ENCODE measurements around the gene BRD3.

BRD3 gene

DNA sequence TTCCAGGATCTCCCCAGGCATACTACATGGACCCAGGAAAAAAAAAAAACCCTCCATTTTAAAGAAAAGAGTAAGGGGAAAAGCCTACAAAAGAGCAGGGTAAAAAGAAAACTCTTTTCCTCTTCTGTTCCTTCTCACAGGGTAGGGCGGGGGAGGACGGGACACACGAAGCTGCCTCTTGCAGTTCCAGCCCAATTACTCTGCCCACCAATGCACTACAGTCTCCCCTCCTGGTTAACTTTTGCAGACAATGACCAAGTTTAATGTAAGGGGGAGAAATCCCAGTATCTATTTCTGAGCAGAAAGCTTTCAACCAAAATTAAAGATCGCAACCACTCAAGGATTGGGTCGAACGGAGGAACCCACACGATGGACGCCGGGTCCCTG lies 1.3 kb downstream of the BRD3 start:
- DNase-seq = no peak

DNA sequence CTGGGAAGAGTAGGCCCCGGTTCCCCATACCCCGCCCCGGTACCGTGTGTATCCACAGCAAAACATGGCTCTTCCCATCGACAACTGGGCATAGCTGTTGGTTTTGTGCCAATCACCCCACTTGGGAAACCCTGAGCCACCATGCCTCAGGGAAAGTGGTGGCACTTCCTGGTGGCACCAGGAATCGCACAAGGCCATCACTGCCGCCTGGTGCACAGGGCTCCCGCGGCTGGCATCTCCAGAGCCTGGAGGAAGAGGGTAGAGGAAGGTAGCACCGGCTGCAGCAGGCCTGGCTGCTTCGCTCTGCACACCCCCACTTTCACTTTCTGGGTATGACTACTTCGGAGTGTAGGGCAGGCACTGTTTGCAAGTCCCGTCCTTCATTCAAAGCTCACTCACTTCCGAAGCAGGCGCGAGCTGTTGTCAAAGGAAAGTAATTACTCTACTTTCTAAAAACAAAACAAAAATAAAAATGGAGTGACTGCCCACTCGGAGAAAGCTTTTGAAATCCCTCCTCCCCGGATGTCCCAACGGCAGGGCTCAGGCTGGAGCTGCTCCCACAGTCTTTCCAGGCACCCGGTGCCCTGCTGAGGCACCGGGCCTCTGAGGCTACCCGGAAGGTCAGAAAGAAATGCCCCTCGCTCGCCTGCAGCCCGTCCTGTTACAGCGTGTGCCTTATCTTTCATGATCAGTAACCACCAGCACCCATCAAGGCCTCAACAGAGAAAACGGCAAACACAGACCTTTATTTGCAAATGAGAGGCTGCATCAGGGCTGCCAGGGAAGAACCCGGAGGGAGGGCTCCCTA lies 2.0 kb downstream of the BRD3 start:
- DNase-seq = no peak

DNA sequence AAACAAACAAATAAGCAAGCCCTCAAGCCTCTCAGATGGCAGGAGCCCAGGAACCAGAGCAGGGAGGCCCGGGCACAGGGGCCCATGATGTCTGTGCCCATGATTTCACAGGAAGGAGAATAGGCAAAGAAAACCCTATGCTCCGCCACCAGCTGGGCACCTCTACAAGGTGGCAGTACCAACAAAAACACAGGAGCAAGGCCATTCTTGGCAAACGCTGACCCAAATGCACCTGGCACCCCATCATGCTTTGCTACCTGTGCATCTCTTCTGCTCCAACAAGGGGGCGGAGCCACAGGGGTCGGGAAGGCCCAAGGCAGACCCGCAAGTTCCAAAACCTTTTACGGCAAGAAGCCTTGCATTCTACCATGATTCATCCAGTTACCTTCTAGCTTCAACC lies 3.1 kb downstream of the BRD3 start:
- no peak for DNase-seq

DNA sequence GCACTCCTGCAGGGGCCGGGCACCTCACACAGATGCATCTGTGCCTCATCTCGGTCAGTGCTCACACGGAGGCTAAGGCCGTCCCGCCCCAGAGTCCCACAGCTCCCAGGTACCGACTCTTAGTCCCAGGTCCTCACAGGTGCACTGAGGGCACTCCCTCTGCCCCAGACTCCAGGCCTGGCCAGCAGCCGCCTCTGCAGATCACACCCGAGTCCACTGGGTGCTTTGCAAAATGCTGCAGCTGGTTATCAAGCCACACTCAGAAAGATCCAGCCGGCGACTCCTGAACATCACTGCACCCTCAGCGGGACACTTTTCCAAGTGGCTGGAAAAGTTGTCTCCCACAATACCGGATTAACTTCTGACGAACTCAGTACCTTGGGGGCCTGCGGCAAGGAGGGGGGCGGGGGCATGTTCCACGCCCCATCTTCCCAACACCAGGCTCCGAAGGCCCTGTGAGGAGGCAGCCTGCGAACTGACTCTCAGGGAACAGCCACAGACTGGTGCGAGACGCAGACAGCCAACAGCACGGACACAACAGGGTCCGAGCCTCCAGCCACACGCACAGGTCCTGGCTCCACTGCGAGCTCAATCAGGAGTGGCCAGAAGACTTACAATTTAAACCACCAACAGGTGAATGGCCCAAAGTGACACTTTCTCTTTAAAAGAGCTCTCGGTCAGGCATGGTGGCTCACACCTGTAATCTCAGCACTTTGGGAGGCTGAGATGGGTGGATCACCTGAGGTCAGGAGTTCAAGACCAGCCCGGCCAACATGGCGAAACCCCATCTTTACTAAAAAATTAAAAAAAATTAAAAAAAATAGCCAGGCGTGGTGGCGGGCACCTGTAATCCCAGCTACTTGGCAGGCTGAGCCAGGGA lies 4.0 kb downstream of the BRD3 start:
- DNase-seq = no peak

DNA sequence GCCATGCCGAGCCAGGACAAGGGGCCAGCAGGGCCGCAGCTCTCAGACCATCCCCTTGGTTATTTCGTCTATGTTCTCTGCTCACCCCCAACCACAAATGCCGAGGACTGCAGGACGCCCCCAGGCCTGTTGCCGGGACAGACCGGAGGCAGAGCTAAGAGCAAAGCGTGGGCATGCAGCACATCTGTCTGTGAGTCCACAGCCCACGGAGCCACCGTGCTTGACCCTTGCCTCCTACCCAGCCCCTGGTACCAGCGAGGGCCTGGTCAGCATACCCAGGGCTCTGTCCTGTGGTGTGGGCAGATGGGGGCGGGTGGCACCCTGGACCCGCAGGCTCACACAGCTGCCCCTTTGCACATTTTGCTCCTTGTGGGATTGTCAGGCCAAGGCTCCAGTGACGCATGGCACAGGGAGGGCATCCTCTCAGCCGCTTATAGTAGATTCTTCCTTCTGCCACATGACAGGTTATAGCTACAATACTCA lies 4.7 kb downstream of the BRD3 start:
- DNase-seq = no peak

DNA sequence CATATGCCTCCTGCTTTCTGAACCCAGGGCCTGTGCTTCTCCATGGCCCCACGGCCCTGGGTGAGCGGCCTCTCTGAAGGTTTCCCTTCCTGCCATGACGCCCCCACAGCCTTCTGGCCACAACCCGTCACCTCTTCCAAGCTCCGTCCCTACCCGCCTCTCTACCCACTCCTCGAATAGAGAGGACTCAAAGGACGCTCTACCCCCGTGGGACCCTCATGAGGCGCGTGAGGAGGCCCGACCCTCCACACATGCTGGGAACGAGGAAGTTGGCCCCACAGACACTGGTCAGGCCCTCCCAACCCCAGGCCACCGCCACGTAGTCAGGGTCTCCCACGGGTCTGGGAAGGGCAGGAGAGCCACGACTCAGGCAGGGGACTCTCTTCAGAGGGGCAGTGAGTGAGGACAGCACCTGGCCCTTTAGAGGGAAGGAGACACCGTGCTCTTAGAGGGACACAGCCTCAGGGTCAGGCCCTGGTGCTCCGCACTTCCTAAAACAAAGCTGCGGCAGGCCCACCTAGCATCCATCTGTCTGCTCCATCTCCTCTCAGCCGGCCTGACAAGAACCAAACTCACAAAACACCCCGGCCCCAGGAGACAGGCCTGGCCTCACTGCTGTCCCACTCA lies 5.3 kb downstream of the BRD3 start:
- DNase-seq = no peak

DNA sequence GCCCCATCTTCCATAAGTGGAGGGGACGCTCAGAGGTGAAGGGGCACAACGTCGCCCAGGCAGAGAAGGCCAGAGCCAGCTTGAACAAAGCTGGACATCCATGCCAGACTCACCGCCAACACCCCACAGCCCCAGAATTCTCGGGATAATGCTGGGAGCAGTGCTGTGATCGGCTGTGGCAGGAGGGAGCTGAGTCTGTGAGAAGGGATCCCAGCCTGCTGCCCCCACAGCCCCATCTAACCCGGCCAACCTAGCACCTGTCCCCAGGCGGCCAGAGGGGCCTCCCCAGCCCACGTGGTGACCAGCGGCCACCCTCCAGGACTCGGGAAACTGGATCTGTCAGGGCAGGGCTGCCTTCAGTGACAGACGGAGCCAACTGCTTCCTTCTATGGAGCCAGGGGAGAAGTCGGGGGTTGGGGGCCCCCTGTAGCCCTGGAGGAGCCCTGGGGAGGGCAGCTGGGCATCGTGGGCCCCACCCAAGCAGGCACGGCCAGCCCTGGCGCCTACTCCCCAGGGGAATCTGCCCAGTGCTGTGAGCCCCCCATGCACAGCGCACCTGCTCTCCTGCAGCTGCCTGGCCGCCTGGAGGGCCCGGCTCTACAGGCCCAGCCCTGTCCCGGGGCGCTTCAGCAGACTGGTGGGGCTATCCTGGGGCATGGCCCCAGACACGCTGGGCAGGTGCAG lies 6.0 kb downstream of the BRD3 start:
- no peak for DNase-seq

DNA sequence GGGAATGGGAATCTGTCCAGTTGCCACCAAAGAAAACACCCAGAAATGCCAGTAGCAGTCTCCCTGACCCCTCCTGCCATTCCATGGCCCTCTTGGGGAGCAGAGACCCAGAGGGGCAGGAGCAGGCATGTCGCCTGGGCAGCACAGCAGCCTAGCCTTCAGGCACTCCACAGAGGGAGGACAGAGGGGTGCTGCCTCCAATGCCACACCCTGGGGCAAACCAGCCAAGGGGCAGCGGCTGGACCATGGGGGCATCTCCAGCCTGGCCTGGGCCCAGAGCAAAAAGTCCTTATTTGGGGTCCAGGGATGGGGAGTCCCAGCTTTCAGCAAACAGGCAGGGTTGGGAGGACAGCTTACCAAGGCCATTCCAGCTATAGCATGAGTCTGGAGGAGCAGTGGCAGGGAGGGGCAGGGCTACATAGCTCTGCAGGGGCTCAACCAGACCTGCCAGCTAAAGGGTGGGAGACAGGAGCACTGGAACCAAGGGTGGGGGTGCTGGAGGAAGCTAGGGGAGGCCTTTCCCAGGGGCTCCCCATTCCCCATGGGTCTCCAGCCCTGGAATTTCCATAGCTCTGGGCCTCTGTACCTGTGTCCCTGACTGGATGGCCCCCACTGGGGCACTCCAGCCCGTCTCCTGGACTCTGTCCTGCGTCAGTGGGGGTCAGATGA lies 6.7 kb downstream of the BRD3 start:
- DNase-seq = no peak

DNA sequence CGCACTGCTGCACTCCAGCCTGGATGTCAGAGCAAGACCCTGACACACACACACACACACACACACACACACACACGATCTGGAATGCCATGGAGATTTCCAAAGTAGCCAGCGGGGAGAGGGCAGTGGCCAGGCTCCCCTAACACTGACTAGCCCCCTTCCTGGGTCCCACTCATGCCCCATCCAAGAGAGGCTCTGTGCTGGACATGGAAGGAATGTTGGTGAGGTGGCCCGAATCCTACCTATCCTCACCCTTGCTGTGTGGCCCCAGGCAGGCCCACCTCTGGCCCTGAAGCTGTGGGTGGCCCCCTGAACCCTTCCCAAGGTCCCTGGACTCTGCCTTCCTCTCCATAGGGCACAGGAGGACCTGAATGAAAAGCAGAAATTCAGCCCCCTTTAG lies 7.3 kb downstream of the BRD3 start:
- no peak for DNase-seq

DNA sequence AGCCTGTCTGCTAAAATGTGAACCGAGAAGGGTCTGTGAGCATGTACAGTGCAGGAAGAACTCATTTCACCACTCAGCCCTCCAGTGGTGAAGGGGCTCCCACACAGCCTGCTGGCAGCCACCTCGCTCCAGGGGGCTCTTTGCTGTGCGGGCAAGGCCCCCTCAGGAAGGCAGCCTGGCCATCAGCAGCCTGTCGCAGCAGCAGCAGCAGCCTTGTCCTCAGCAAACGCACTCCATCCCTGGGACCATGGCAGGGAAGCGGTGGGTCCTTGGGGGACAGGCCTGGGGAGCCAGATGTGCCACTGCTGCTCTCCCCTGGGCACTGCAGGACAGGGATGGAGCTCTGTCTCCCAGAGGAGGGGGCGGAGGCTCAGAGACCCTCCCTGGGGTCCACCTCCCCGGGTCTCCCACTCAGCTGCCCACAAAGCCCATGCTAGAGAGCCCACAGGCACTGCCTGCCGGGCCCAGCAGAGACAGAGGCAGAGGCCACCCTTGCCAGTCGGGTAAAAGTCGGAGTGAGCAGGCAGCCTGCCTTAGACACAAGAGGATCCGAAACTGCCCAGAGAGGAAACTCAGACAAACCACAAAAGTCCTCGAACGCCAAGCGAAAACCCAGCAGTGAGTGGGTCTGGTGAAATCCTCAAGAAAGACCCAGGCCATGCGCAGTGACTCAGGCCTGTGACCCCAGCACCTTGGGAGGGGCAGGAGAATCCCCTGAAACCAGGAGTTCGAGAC lies 8.0 kb downstream of the BRD3 start:
- no peak for DNase-seq

DNA sequence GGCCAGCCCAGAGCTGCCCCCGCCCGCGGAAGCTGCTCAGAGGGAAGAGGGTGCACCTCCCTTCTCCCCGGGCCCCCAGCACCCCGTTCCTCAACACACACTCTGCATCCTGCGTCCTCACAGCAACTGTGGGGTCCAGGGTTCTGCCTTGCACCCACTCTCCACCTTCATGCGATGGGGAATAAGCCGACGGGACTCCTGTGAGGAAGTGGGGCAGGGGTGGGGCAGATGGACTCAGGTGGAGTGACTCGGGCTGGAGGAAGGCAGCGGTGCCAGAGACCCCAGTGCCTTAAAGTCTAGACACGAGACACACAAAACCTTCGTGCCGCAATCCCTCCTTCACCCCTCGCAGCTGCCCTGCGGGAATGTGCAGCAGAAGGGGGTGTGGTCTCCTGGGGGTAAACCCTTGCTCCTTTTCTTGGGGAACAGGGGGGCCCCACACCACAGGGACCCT lies 8.6 kb downstream of the BRD3 start:
- DNase-seq = no peak

DNA sequence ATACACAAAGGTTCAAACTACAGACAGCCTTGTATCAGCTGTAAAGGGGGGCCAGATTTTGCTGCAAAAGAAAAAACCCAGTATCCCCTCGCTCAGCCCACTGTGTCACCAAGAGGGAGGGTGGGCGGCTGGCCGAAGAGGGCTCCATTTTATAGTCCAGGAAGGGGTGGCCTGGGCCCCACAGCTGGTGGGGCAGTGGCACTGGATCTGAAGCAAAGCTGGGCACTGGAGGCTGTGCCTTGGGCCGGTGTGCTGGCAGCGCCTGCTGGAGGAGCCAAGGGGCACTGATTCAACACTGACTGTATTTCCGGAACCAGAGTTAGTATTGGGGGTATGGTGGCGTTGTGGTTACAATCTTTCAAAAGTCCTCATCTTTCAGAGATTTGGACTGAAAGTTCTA lies 9.1 kb downstream of the BRD3 start:
- no peak for DNase-seq

DNA sequence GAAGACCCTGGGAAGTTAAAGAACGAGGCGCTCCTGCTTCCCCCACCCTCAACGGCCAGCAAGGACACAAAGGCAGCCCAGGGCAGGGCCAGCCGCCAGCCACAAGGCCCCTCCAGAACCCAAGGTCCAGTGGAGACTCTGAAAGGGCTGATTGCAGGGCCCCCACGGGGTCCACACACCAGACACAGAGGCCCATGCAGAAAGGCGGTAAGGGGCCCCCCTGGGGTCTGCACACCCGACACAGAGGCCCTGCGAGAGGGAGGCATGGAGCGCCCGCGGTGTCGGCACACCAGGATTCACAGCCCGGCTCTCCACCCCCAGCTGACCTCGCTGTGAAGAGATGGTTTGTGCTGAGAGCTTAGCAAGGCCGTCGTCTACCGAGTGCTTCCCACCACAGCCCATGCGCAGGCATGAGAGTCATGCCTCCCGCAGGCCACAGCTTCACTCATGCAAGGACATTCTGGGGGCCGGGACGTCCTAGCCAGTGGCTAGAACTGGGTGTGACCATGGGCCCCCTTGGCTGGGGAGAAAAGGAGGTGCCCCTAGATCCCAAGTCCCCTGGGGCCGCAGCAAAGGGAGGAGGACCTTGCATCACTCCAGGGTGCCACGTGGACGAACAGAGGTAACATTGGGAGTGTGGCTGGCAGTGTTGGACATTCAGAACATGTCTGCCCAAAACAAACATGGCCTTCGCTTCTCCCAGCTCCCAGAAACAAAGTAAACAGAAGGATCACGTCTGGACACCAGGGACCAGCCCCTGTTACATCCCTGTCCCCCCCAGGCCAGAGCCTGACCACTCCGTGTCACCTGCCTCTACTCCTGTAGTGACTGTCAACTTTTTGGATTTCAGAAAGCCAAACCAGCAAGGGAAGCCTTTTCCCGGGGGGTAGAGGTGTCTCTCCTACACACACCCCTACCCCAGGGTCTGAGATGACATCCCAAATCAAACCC lies 9.8 kb downstream of the BRD3 start:
- DNase-seq = no peak

DNA sequence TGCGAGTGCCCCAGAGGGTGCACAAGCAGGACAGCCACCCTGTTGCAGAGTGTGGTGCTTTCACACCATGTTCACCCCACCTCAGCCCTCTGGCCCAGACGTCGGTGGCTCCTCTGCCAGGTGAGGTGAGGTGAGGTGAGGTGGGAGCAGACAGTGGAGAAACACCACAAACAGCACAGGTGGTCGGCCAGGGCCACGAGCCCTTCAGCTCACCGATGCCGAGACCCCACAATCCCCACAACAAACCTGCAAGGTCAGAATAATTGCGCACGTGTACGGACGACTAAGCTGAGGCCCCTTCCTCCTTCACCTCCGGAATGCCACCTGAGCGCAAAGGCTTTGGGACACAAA lies 10.5 kb downstream of the BRD3 start:
- no peak for DNase-seq

DNA sequence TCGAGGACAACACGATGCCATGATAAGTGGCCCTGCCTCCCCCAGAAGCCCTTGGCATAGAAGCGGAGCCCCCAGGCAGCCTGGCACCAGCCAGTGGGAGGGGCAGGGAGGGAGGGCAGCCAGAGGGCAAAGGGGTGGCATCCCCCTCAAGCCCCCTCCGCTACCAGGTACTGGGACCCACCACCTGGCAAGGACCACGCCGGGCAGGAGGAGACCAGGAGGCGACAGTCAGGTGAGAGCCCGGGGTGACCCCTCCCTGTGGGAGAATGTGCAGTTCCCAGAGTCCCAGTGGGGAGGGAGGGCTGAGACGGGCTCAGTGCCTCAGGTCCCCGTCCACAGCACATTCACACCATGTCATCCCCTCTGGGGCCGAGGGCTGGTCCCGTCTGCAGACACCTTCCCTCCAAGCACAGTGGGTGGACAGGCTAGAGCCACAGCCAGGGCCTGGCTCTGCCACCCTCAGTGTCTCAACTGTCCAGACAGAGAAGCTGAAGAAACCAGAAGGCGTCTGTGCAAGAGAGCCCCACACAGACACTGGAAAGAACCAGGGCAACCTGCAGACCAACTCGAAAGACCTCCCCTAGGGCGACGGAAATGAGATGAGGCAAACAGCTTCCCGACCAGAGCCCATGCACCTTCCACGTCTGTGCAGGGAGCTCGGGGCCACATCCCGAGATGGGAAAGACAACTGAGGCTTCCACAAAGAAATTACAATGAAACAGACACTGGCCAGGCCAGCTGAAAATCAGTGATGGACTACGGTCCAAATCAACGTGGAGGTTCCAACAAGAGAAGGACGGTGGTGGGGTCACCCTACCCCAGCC lies 11.1 kb downstream of the BRD3 start:
- DNase-seq = no peak

DNA sequence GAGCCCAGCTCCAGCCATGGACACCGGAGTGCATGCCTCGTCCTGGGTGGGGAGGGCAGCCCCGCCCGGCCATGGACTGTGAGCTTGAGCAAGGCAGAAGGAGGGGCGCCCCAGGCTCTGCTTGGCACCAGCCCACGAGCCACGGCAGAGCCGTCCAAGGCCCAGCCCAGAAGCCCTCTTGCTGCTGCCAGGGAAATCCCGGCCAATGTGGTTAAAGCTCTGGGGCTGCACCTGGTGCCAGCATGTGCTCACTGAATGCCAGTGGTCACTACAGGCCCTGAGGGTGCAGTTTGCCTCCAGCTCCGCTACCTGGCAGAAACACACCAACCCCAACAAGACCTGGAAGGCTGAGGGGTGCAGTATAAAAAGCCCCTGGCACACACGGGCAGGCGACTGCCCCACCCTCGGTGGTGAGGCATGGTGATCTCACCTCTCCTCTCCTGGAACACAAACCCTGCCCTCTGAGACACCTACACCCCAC lies 11.8 kb downstream of the BRD3 start:
- DNase-seq = no peak

DNA sequence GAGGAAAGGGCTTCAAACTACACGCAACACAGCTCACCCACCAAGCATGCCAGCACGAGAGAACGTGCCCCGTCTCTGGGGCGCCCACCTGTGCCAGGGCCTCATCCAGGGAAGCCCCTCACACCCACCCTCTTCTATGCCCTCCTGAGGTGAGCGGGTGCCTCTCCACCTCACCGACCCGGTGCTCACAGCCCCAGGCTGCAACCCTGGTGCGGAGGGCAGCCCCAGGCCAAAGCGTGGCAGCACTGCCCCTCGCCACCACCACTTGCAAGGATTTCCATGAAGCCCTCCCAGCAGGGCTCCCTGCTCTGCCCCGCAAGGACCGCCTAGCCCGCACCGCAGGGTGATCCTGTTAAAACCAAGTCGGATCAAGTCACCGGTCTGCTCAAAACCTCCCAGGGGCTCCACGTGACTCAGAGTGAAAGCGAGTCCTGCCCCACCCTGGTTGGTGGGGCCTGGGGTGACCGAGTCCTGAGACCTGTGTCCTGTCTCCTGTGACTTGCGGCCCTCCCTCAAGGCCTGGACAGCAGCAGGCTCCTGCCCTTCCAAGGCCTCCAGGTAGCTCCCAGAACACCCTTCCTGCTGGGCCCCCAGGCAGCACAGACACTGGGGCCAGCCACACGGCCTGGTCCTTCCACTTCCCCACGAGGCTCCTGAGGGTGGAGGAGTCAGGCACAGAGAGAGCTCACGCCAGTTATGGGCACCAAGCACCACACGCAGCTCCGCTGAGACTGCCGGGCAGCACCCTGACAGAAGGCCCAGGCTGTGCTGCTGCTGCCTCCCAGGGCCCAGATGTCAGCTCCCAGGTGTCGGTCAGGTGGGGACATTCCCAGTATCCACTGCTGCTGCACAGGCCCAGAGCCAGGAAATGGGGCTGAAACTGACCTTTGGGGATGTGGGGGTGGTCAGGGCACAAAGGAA lies 12.7 kb downstream of the BRD3 start:
- DNase-seq = no peak

All from NCI-H1105 treated with DMSO at 0.1 percent for 48 hours (cell line).